Esophagus squamous epithelium (tissue), 4 donors: ENCODE results near the gene CCNF.

ENCODE experiments used
- POLR2A ChIP-seq, 4 donors: fragments of 450-650 bp; IDR thresholded peaks; one replicate each; pipeline ENCODE4 v1.6.1; 2017; ENCODE audit warnings: antibody characterized with exemption in 4 of 4, mild to moderate bottlenecking in 4 of 4, moderate library complexity in 3 of 4
- TF ChIP-seq, protein P1 (sequence below), 6 experiments: fragments of 450-650 bp in 4 of 6; fragments of 200-600 bp in 2 of 6; sonication (generic) in 2 of 6; IDR thresholded peaks; one replicate each; pipeline ENCODE4 v1.5.1; 2016 to 2019; ENCODE audit warnings: antibody characterized with exemption in 6 of 6, mild to moderate bottlenecking in 4 of 6, moderate library complexity in 4 of 6

DNA sequence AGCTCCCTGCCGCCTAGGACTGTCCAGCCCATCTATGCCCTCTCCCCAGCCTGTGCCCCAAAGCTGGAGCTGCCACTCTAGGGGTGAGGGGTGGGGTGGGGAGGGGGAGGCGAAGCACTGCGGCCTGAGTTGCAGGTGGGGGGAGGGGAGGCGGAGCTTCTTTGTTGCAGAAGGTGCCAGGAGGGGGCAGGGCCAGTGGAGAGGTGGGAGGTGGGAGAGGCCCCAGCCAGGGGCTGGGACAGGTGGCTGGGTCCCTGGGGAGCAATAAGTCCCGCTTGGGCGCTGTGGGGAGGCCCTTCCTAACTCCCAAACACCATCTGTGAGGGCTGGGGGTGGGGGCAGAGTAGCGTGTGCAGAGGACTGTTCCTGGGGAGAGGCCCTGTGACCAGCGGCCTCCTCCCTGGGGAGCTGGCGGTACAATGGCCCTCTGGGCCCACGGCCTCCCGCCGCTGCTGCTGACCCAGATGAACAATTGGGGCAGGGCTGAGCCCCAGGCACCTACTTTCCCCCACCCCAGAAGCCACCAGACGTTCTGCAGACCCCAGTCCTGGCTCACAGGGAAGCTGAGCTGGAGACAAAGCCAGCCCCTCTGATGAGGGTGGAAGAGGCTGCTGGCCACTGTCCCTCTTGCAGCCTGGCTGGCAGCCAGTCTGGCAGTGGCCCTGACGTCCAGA lies 39.6 kb downstream of the CCNF start:
- no peak for TF ChIP-seq POLR2A (IDR thresholded peaks at IDR 0.05)
- TF ChIP-seq, protein P1, sequence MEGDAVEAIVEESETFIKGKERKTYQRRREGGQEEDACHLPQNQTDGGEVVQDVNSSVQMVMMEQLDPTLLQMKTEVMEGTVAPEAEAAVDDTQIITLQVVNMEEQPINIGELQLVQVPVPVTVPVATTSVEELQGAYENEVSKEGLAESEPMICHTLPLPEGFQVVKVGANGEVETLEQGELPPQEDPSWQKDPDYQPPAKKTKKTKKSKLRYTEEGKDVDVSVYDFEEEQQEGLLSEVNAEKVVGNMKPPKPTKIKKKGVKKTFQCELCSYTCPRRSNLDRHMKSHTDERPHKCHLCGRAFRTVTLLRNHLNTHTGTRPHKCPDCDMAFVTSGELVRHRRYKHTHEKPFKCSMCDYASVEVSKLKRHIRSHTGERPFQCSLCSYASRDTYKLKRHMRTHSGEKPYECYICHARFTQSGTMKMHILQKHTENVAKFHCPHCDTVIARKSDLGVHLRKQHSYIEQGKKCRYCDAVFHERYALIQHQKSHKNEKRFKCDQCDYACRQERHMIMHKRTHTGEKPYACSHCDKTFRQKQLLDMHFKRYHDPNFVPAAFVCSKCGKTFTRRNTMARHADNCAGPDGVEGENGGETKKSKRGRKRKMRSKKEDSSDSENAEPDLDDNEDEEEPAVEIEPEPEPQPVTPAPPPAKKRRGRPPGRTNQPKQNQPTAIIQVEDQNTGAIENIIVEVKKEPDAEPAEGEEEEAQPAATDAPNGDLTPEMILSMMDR (IDR thresholded peaks at IDR 0.05) = no peak
